Neural cell (in vitro differentiated cells): Measurements from ENCODE around the gene CHRNB4.

ENCODE experiments used
- CTCF ChIP-seq: fragments of 450-650 bp; IDR thresholded peaks from 2 replicates; pipeline ENCODE4 v1.5.1; 2014; ENCODE audit warnings: antibody characterized with exemption, mild to moderate bottlenecking, moderate library complexity; ENCODE audit not compliant: poor library complexity, severe bottlenecking
- EZH2 ChIP-seq: fragments of 200-600, 300-800 bp; shearing (Covaris generic), sonication (generic); IDR thresholded peaks from 2 replicates; pipeline ENCODE4 v1.6.1; 2014; ENCODE audit warnings: antibody characterized with exemption, low read length, borderline replicate concordance, mild to moderate bottlenecking; ENCODE audit not compliant: insufficient read depth, poor library complexity, severe bottlenecking
- SMC3 ChIP-seq: fragments of 450-650 bp; conservative IDR thresholded peaks from 2 replicates; pipeline ENCODE4 v1.6.1; 2014; ENCODE audit warnings: antibody characterized with exemption, mild to moderate bottlenecking, moderate library complexity; ENCODE audit not compliant: poor library complexity

DNA sequence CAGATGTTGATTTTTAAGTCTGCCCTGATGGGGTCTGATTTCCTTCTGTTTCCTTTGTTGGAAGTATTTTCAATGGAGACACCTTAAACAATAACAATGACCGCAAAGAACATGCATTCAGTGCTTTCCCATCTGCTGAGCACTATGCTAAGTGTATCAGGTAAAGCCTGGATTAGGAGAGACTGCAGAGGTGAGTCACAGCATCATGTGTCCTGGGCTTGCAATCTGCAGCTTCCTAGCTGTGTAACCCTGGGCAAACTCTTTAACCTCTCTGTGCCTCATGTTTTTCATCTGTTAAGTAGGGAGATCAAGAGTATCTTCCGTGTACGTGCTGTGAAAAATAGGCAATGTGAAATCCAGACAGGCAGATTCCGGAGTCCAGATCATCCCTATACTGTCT is 13.3 kb upstream of the CHRNB4 start:
- TF ChIP-seq CTCF (no peak), SMC3 (no peak), EZH2 (no peak)
